IMR-90 (cell line): ENCODE measurements around the gene TRMO. TPM values are rescaled to one million over a fixed set of nuclear protein-coding genes. Genes with fewer than 3 reads are reported as not detected.

ENCODE experiments used
- ATAC-seq: fragments of 200-7000 bp; cut with Tn5 transposase; 2 replicates; pipeline ENCODE4 v1.9.1; 2020; ENCODE audit warnings: low read depth, mild to moderate bottlenecking, moderate library complexity
- BruUV-seq: library from RNA; stranded (reverse); fragments of 400-500 nt; replicated peaks from 2 replicates; lab custom pipeline; 2021; lab: Mats Ljungman, UMichigan
- CTCF ChIA-PET: fragments of 300-600 bp; formaldehyde crosslinking; extraction: SDS; loops from one replicate; lab custom pipeline; 2021; ENCODE audit warnings: antibody characterized with exemption; lab: Yijun Ruan, JAX
- POLR2A ChIA-PET: fragments of 300-600 bp; sonication (Branson Sonifier 250); formaldehyde crosslinking; loops from one replicate; lab custom pipeline; 2022; ENCODE audit warnings: antibody characterized with exemption; ENCODE audit not compliant: unreplicated experiment; lab: Charles Lee
- DNase-seq: peaks from one replicate; pipeline ENCODE4 v3.0.0; 2013
- H2AFZ ChIP-seq: replicated peaks from 2 replicates; pipeline ENCODE3; 2013; ENCODE audit warnings: low read length, mild to moderate bottlenecking; ENCODE audit not compliant: poor library complexity
- H2AK5ac ChIP-seq: 2 replicates; pipeline ENCODE4 v1.6.1; 2013; ENCODE audit warnings: low read depth, low read length, inconsistent platforms
- H2AK9ac ChIP-seq: replicated peaks from 2 replicates; pipeline ENCODE3; 2013; ENCODE audit warnings: mild to moderate bottlenecking, low read depth, low read length, moderate library complexity; ENCODE audit not compliant: poor library complexity
- H2BK120ac ChIP-seq: 2 replicates; pipeline ENCODE4 v1.6.1; 2013; ENCODE audit warnings: low read depth, low read length, inconsistent platforms
- H2BK15ac ChIP-seq: 3 replicates; pipeline ENCODE4 v1.6.1; 2013; ENCODE audit warnings: low read depth, low read length, inconsistent platforms
- H2BK20ac ChIP-seq: 2 replicates; pipeline ENCODE4 v1.6.1; 2013; ENCODE audit warnings: low read depth, mild to moderate bottlenecking, inconsistent platforms, low read length, moderate library complexity
- H2BK5ac ChIP-seq: 2 replicates; pipeline ENCODE4 v1.6.1; 2013; ENCODE audit warnings: mild to moderate bottlenecking, low read depth, low read length, inconsistent platforms; ENCODE audit not compliant: poor library complexity, severe bottlenecking
- H3K14ac ChIP-seq: replicated peaks from 2 replicates; pipeline ENCODE4 v1.6.1; 2013; ENCODE audit warnings: low read depth, low read length, inconsistent platforms
- H3K18ac ChIP-seq: 2 replicates; pipeline ENCODE4 v1.6.1; 2013; ENCODE audit warnings: low read depth, low read length, control low read depth
- H3K23ac ChIP-seq: 2 replicates; pipeline ENCODE4 v1.6.1; 2013; ENCODE audit warnings: low read depth, low read length, inconsistent platforms
- H3K27ac ChIP-seq: 2 replicates; pipeline ENCODE4 v1.5.1; 2013; ENCODE audit warnings: mild to moderate bottlenecking, control low read depth, low read length; ENCODE audit not compliant: insufficient read depth
- H3K27me3 ChIP-seq: 2 replicates; pipeline ENCODE4 v1.6.1; 2013; ENCODE audit warnings: low read length; ENCODE audit not compliant: control insufficient read depth, insufficient read depth
- H3K36me3 ChIP-seq: 2 replicates; pipeline ENCODE4 v1.6.1; 2013; ENCODE audit warnings: low read length, mixed read lengths; ENCODE audit not compliant: control insufficient read depth, insufficient read depth
- H3K4ac ChIP-seq: 2 replicates; pipeline ENCODE4 v1.6.1; 2013; ENCODE audit warnings: low read depth, low read length, inconsistent platforms
- H3K4me1 ChIP-seq: 2 replicates; pipeline ENCODE4 v1.6.1; 2013; ENCODE audit warnings: low read length, mixed read lengths; ENCODE audit not compliant: control insufficient read depth, insufficient read depth
- H3K4me2 ChIP-seq: 2 replicates; pipeline ENCODE4 v1.6.1; 2013; ENCODE audit warnings: low read depth, mild to moderate bottlenecking, control low read depth, low read length, moderate library complexity
- H3K4me3 ChIP-seq: 2 replicates; pipeline ENCODE4 v1.5.1; 2013; ENCODE audit warnings: low read depth, mild to moderate bottlenecking, control low read depth, low read length, moderate library complexity; ENCODE audit not compliant: insufficient read depth
- H3K56ac ChIP-seq: 2 replicates; pipeline ENCODE4 v1.6.1; 2013; ENCODE audit warnings: low read length, inconsistent platforms; ENCODE audit not compliant: insufficient read depth; ENCODE audit errors: extremely low read depth
- H3K79me1 ChIP-seq, 2 experiments: 2 replicates each; pipeline ENCODE4 v1.6.1; 2013; ENCODE audit warnings: low read length in 2 of 2, inconsistent platforms in 1 of 2, low read depth in 1 of 2
- H3K9ac ChIP-seq: 2 replicates; pipeline ENCODE4 v1.6.1; 2013; ENCODE audit warnings: low read depth, low read length, control low read depth
- H3K9me1 ChIP-seq: 2 replicates; pipeline ENCODE4 v1.6.1; 2013; ENCODE audit warnings: low read length, inconsistent platforms; ENCODE audit not compliant: insufficient read depth
- H3K9me3 ChIP-seq: 2 replicates; pipeline ENCODE4 v1.6.1; 2013; ENCODE audit warnings: low read length; ENCODE audit not compliant: control insufficient read depth, insufficient read depth
- H4K20me1 ChIP-seq: 2 replicates; pipeline ENCODE4 v1.6.1; 2013; ENCODE audit warnings: low read length, inconsistent platforms; ENCODE audit not compliant: insufficient read depth
- H4K5ac ChIP-seq: 2 replicates; pipeline ENCODE4 v1.6.1; 2013; ENCODE audit warnings: mild to moderate bottlenecking, low read depth, low read length, control low read depth
- H4K8ac ChIP-seq, 2 experiments: 2 replicates each; pipeline ENCODE4 v1.6.1; 2013; ENCODE audit warnings: low read depth in 2 of 2, low read length in 2 of 2, control low read depth in 1 of 2, inconsistent platforms in 1 of 2
- H4K91ac ChIP-seq: 2 replicates; pipeline ENCODE4 v1.6.1; 2013; ENCODE audit warnings: low read depth, low read length, inconsistent platforms; ENCODE audit not compliant: insufficient read depth
- BHLHE40 ChIP-seq: fragments of 150-350 bp; IDR thresholded peaks from 2 replicates; pipeline ENCODE4 v1.6.1; 2016; ENCODE audit warnings: mild to moderate bottlenecking, low read depth, low read length
- CEBPB ChIP-seq: IDR thresholded peaks from 2 replicates; pipeline ENCODE4 v1.6.1; 2012; ENCODE audit warnings: low read depth, low read length, improper control_type of control experiment
- CHD1 ChIP-seq: IDR thresholded peaks from 2 replicates; pipeline ENCODE4 v1.6.1; 2012; ENCODE audit warnings: low read depth, low read length, improper control_type of control experiment
- CTCF ChIP-seq: conservative IDR thresholded peaks from 2 replicates; pipeline ENCODE4 v1.5.1; 2012; ENCODE audit warnings: mild to moderate bottlenecking, low read depth, low read length, improper control_type of control experiment
- ELK1 ChIP-seq: fragments of 150-350 bp; IDR thresholded peaks from 2 replicates; pipeline ENCODE4 v1.6.1; 2016; ENCODE audit warnings: low read depth, mild to moderate bottlenecking, low read length, moderate library complexity, borderline replicate concordance
- FOS ChIP-seq: fragments of 150-350 bp; IDR thresholded peaks from 2 replicates; pipeline ENCODE4 v1.6.1; 2016; ENCODE audit warnings: low read depth, low read length
- MAFK ChIP-seq: IDR thresholded peaks from 2 replicates; pipeline ENCODE4 v1.6.1; 2012; ENCODE audit warnings: low read depth, low read length, improper control_type of control experiment
- MAZ ChIP-seq: IDR thresholded peaks from 2 replicates; pipeline ENCODE4 v1.6.1; 2012; ENCODE audit warnings: low read depth, mild to moderate bottlenecking, low read length, improper control_type of control experiment, moderate library complexity, borderline replicate concordance
- MXI1 ChIP-seq: IDR thresholded peaks from 2 replicates; pipeline ENCODE4 v1.6.1; 2012; ENCODE audit warnings: low read depth, mild to moderate bottlenecking, low read length, moderate library complexity, borderline replicate concordance
- NFE2L2 ChIP-seq: fragments of 150-350 bp; IDR thresholded peaks from 2 replicates; pipeline ENCODE4 v1.6.1; 2016; ENCODE audit warnings: low read depth, mild to moderate bottlenecking, low read length
- POLR2A ChIP-seq: IDR thresholded peaks from 2 replicates; pipeline ENCODE4 v1.6.1; 2012; ENCODE audit warnings: mild to moderate bottlenecking, low read depth, low read length
- RAD21 ChIP-seq: IDR thresholded peaks from 2 replicates; pipeline ENCODE4 v1.6.1; 2012; ENCODE audit warnings: low read length, improper control_type of control experiment
- RCOR1 ChIP-seq: IDR thresholded peaks from 2 replicates; pipeline ENCODE4 v1.6.1; 2012; ENCODE audit warnings: mild to moderate bottlenecking, low read length, improper control_type of control experiment; ENCODE audit not compliant: insufficient replicate concordance
- SMC3 ChIP-seq: fragments of 150-350 bp; IDR thresholded peaks from 2 replicates; pipeline ENCODE4 v1.6.1; 2016; ENCODE audit warnings: low read depth, mild to moderate bottlenecking, antibody characterized with exemption, low read length, moderate library complexity
- USF2 ChIP-seq: fragments of 150-350 bp; IDR thresholded peaks from 2 replicates; pipeline ENCODE4 v1.6.1; 2017; ENCODE audit warnings: mild to moderate bottlenecking, antibody characterized with exemption, low read length, low read depth
- WGBS, 2 experiments: methylation state at CpG; one replicate each; pipeline versions ENCODE4 v1.1.5 to v1.1.7; 2013; ENCODE audit warnings: missing lambda C conversion rate in 2 of 2; ENCODE audit not compliant: insufficient read length in 1 of 2; ENCODE audit errors: extremely low coverage in 2 of 2; 5-methylcytosine and 5-hydroxymethylcytosine counted together
- dilution Hi-C: fragments of 300-500 bp; cut with HindIII; formaldehyde crosslinking; loops from one replicate; pipeline ENCODE4 v1.14.3; 2018; ENCODE audit warnings: low sequenced_read_pairs; ENCODE audit not compliant: unreplicated experiment
- in situ Hi-C: fragments of 300-500 bp; cut with MboI; formaldehyde crosslinking; loops from 3 replicates; pipeline ENCODE4 v1.14.3; 2019; ENCODE audit warnings: low sequenced_read_pairs, inconsistent platforms, mixed read lengths
- intact Hi-C: fragments of 100-400 bp; cut with micrococcal nuclease; formaldehyde crosslinking; loops from 2 replicates; pipeline ENCODE4 v1.10.0; 2022
- polyA plus RNA-seq, 3 experiments: library from polyadenylated mRNA; depleted of rRNA; stranded (reverse); fragments of >200 nt; gene quantifications; 2 replicates each; pipeline ENCODE4 v1.2.3, GENCODE V29; 2012; ENCODE audit warnings: low replicate concordance in 1 of 3
- total RNA-seq: library from RNA; depleted of rRNA; stranded (reverse); fragments of >200 nt; gene quantifications from 2 replicates; pipeline ENCODE4 v1.2.3, GENCODE V29; 2012

The TRMO gene
- total and polyA plus RNA-seq, 2 of the 4 experiments (the other 2 are of a cell fraction): 10.2 to 19.9 TPM

GRCh38 chr9:97969014-97969413 lies 46.7 kb upstream of the TRMO start (continued):
- TF ChIP-seq SMC3 (no peak), RCOR1 (no peak), BHLHE40 (no peak)

GRCh38 chr9:97966493-97966892 lies 44.2 kb upstream of the TRMO start:
- Histone ChIP-seq H2BK15ac (no peak overlapping the region), H3K4me3 (no peak overlapping the region), H2AK5ac (no peak overlapping the region), H3K4me2 (no peak overlapping the region), H2BK20ac (no peak overlapping the region), H4K8ac (no peak overlapping the region), H3K56ac (no peak overlapping the region), H2BK120ac (no peak overlapping the region), H3K36me3 (no peaks in the 10 kb centered on the region), H3K9me1 (no peaks in the 10 kb centered on the region), H3K9me3 (no peaks in the 10 kb centered on the region), H3K4me1 (no peaks in the 10 kb centered on the region), H4K5ac (no peak overlapping the region), H3K18ac (no peak overlapping the region), H3K9ac (no peak overlapping the region), H3K27me3 (peaks cover 32% of the 10 kb centered on the region), H4K20me1 (no peaks in the 10 kb centered on the region), H3K79me1 (no peaks in the 10 kb centered on the region), H3K27ac (no peak overlapping the region), H2AK9ac (no peak overlapping the region), H4K91ac (no peak overlapping the region), H3K14ac (no peak overlapping the region), H2BK5ac (no peak overlapping the region), H3K23ac (no peak overlapping the region), H2AFZ (no peak overlapping the region), H3K4ac (no peak overlapping the region)
- POLR2A ChIA-PET: no interaction called here
- WGBS, 2 experiments: no CpG with 5 or more reads among the region's 1 CpG
- BruUV-seq: no TSS peak
- no peak for DNase-seq
- in situ Hi-C loops: no loop called here
- intact Hi-C loops: no loop called here
- TF ChIP-seq CHD1 (no peak), BHLHE40 (no peak), CEBPB (no peak), SMC3 (no peak), USF2 (no peak), MXI1 (no peak), RCOR1 (no peak), MAFK (no peak), RAD21 (no peak), MAZ (no peak), NFE2L2 (no peak), FOS (no peak), ELK1 (no peak), CTCF (no peak), POLR2A (no peak)
- CTCF ChIA-PET: no interaction called here
- ATAC-seq: no peak
- dilution Hi-C loops: no loop called here
